ENCODE measurements around the gene GPR141.

GPR141 gene

GRCh38 chr7:37683246-37684120 lies at the start of gene GPR141:
Gene GPR141, plus strand, starts transcription at chr7:37683766. Its CDS starts 56,628 bp downstream, at chr7:37740394.
- DNase-seq (ENCODE audit: low read depth, low spot score) = no peak

GRCh38 chr7:37635346-37635745 lies 48.2 kb upstream of the GPR141 start:
- DNase-seq (ENCODE audit: low read depth, low spot score) = no peak

GRCh38 chr7:37642028-37642540 lies 41.5 kb upstream of the GPR141 start:
- DNase-seq (ENCODE audit: low read depth, low spot score) = no peak

GRCh38 chr7:37643876-37644275 lies 39.7 kb upstream of the GPR141 start:
- peak; percentile 76 for DNase-seq (ENCODE audit: low read depth, low spot score)

- DNase-seq (ENCODE audit: low read depth, low spot score) = no peak
Measured at GRCh38 chr7:37645282-37646050, 38.1 kb upstream of the GPR141 start.

- DNase-seq (ENCODE audit: low read depth, low spot score) = no peak
Measured at GRCh38 chr7:37656913-37657530, 26.5 kb upstream of the GPR141 start.

- no peak for DNase-seq (ENCODE audit: low read depth, low spot score)
Measured at GRCh38 chr7:37657816-37658215, 25.8 kb upstream of the GPR141 start.

GRCh38 chr7:37659971-37660565 lies 23.5 kb upstream of the GPR141 start:
- DNase-seq (ENCODE audit: low read depth, low spot score) = no peak

- DNase-seq (ENCODE audit: low read depth, low spot score) = no peak
Measured at GRCh38 chr7:37660614-37661013, 23.0 kb upstream of the GPR141 start.

- DNase-seq (ENCODE audit: low read depth, low spot score) = no peak
Measured at GRCh38 chr7:37663693-37664092, 19.9 kb upstream of the GPR141 start.

- DNase-seq (ENCODE audit: low read depth, low spot score) = no peak
Measured at GRCh38 chr7:37665352-37666022, 18.1 kb upstream of the GPR141 start.

- DNase-seq (ENCODE audit: low read depth, low spot score) = no peak
Measured at GRCh38 chr7:37666026-37666799, 17.4 kb upstream of the GPR141 start.

- DNase-seq (ENCODE audit: low read depth, low spot score) = no peak
Measured at GRCh38 chr7:37669818-37670217, 13.7 kb upstream of the GPR141 start.

- DNase-seq (ENCODE audit: low read depth, low spot score) = no peak
Measured at GRCh38 chr7:37670436-37670835, 13.1 kb upstream of the GPR141 start.

GRCh38 chr7:37671876-37672275 lies 11.7 kb upstream of the GPR141 start:
- no peak for DNase-seq (ENCODE audit: low read depth, low spot score)

GRCh38 chr7:37672926-37673325 lies 10.6 kb upstream of the GPR141 start:
- DNase-seq (ENCODE audit: low read depth, low spot score) = no peak

- no peak for DNase-seq (ENCODE audit: low read depth, low spot score)
Measured at GRCh38 chr7:37673523-37673922, 10.0 kb upstream of the GPR141 start.

- DNase-seq (ENCODE audit: low read depth, low spot score) = no peak
Measured at GRCh38 chr7:37674531-37674930, 9.0 kb upstream of the GPR141 start.

GRCh38 chr7:37675749-37676148 lies 7.8 kb upstream of the GPR141 start:
- DNase-seq (ENCODE audit: low read depth, low spot score) = no peak

- no peak for DNase-seq (ENCODE audit: low read depth, low spot score)
Measured at GRCh38 chr7:37684927-37685326, 1.4 kb downstream of the GPR141 start.
